A549 treated with dexamethasone at 1 μM for 4 hours (cell line): ENCODE measurements around the gene RPL27A. TPM values are rescaled to one million over a fixed set of nuclear protein-coding genes. Genes with fewer than 3 reads are reported as not detected.

Experiments
- total RNA-seq: library from RNA; stranded (reverse); fragments of 200-300 nt; extraction: Qiagen RNA extraction; gene quantifications from 5 replicates; pipeline ENCODE4 v1.2.3, GENCODE V29; 2022

RPL27A gene
- total RNA-seq = 2,410 to 2,744 TPM (median 2,494 TPM) in 5 replicates

DNA sequence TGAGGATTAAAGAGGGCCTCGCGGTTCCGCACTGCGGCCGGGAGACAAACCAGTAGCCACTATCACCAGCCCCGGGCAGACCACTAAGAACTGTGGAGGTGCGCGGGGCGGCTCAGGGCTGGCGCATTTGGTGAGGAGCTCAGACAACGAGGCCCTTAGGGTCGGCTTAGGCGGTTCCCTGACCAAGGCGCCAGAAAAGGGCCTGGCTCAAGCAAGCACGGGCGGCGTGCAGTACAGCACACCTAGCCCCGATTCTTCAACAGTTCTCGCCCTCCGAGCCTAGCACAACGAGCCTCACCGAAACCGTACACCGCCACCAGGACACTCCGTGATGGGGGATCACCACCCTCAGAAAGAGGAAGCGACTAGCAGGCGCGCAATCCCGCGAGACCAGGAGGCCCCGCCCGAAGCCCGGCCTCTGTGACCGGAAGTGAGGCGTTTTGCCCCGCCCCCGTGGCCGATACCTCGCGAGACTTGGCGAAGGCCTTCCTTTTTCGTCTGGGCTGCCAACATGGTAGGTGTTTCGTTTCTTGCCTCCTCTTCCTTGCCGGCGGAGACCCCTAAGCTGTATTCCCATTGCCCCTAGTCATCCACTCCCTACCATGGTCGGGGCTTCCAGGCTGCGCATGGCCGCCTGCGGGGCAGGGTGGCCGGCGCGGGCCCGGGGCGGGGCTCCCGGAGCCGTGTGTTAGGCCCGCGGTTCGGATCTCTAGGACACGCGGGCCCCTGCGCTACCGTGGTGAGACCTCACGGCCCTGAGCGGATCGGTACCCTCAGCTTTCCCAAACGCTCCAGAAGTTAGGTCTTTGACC is at the start of gene RPL27A, which contains the start of gene TRIM66:
Gene RPL27A (plus strand): TSS at position 490 of the 812 bp plus-strand sequence. CDS start 22 bp downstream, at position 512.
Gene TRIM66 (minus strand): TSS at position 363 of the 812 bp plus-strand sequence. CDS start 10,391 bp downstream, outside the sequence.

Other genes starting within 250 kb of the RPL27A start
- gene STK33, start 88.6 kb upstream of the RPL27A start, total RNA-seq = 2.8 to 5.1 TPM (median 4.2 TPM) in 5 replicates
- gene TRIM66, start 127 bp upstream of the RPL27A start, total RNA-seq = 0.88 to 2.8 TPM (median 2.2 TPM) in 5 replicates
- 35.6 to 51.3 TPM (median 37.8 TPM) in 5 replicates for gene AKIP1, start 228.4 kb downstream of the RPL27A start, total RNA-seq